Breast epithelium (tissue), 3 donors: Measurements from ENCODE around the gene ASPRV1.

ENCODE experiments used
- POLR2A ChIP-seq: fragments of 450-650 bp; IDR thresholded peaks from one replicate; pipeline ENCODE4 v1.6.1; 2016; ENCODE audit warnings: antibody characterized with exemption, mild to moderate bottlenecking, moderate library complexity
- POLR2AphosphoS5 ChIP-seq, 3 donors: sonication (generic); formaldehyde crosslinking; IDR thresholded peaks; one replicate each; pipeline ENCODE4 v1.6.1; 2017; ENCODE audit warnings: antibody characterized with exemption in 3 of 3
- TF ChIP-seq, protein P1 (sequence below), 3 donors: fragments of 450-650 bp; IDR thresholded peaks; one replicate each; pipeline ENCODE4 v1.5.1; 2016 to 2017; ENCODE audit warnings: antibody characterized with exemption in 3 of 3, mild to moderate bottlenecking in 3 of 3, moderate library complexity in 3 of 3

GRCh38 chr2:69954084-69954483 is 7.3 kb downstream of the ASPRV1 start:
- TF ChIP-seq, protein P1, sequence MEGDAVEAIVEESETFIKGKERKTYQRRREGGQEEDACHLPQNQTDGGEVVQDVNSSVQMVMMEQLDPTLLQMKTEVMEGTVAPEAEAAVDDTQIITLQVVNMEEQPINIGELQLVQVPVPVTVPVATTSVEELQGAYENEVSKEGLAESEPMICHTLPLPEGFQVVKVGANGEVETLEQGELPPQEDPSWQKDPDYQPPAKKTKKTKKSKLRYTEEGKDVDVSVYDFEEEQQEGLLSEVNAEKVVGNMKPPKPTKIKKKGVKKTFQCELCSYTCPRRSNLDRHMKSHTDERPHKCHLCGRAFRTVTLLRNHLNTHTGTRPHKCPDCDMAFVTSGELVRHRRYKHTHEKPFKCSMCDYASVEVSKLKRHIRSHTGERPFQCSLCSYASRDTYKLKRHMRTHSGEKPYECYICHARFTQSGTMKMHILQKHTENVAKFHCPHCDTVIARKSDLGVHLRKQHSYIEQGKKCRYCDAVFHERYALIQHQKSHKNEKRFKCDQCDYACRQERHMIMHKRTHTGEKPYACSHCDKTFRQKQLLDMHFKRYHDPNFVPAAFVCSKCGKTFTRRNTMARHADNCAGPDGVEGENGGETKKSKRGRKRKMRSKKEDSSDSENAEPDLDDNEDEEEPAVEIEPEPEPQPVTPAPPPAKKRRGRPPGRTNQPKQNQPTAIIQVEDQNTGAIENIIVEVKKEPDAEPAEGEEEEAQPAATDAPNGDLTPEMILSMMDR (IDR thresholded peaks at IDR 0.05) = no peak
- TF ChIP-seq POLR2AphosphoS5 (IDR thresholded peaks at IDR 0.05) (no peak), POLR2A (no peak)
